ENCODE results near the gene FOXRED2.
A peak's percentile ranks its signal among the peaks of the same experiment; 100 is the strongest.

Gene FOXRED2

DNA sequence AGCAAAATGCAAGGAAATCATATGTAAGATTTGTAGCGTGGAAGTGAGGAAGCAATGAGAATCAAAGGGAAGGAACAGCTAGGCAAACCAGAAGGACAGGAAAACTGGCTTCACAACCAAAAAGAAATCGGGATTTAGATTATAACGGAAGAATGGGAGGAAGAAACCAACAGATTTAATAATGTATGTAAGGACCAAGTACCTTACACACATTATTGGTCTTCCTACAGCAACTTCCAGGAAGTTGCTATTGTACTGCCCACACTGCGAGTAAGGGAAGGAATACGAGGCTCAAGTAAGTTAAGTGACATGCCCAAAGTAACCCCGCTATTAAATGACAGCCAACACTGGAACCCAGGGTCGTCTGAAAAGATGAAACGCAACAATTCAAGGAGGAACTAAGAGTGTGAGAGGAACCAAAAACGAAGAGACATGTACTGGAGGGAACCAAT, 25.9 kb downstream of the FOXRED2 start:
- no peak for DNase-seq (ENCODE audit: low read depth, low spot score)
- POLR2A ChIA-PET, result interaction anchor here (1.5 to 1.6 kb wide), 2 partner anchors 156 to 160 kb away, joined by 4 to 6 read pairs; no protein-coding TSS in a partner anchor
- CTCF ChIA-PET, result interaction anchor here (0.8 to 3.2 kb wide), 3 partner anchors 10 to 30 kb away, joined by 3 to 26 read pairs (median 6); no protein-coding TSS in a partner anchor
- no peak for TF ChIP-seq CTCF (IDR thresholded peaks at IDR 0.05; ENCODE audit: insufficient read depth, low read length, missing control alignments)
- H3K4me3 ChIP-seq (ENCODE audit: low read depth, low read length), result peak overlapping the region; percentile 82

GRCh38 chr22:36478966-36479365, 27.9 kb downstream of the FOXRED2 start:
- POLR2A ChIA-PET, result no interaction called here
- DNase-seq (ENCODE audit: low read depth, low spot score), result no peak
- no peak for TF ChIP-seq CTCF (IDR thresholded peaks at IDR 0.05; ENCODE audit: insufficient read depth, low read length, missing control alignments)
- CTCF ChIA-PET, result interaction anchor here (3.2 kb wide), 1 partner anchor 8 kb away, joined by 26 read pairs; no protein-coding TSS in a partner anchor
- H3K4me3 ChIP-seq (ENCODE audit: low read depth, low read length), result no peak overlapping the region

- ChIA-PET CTCF (interaction anchor here (1.5 to 3.1 kb wide), 2 partner anchors 12 to 150 kb away, joined by 4 to 14 read pairs; no protein-coding TSS in a partner anchor), POLR2A (no interaction called here)
- no peak for DNase-seq (ENCODE audit: low read depth, low spot score)
- no peak overlapping the region for H3K4me3 ChIP-seq (ENCODE audit: low read depth, low read length)
- TF ChIP-seq CTCF (IDR thresholded peaks at IDR 0.05; ENCODE audit: insufficient read depth, low read length, missing control alignments), result no peak
Observed at GRCh38 chr22:36475341-36475740, 31.5 kb downstream of the FOXRED2 start.

GRCh38 chr22:36472689-36473088, 34.2 kb downstream of the FOXRED2 start:
- no peak overlapping the region for H3K4me3 ChIP-seq (ENCODE audit: low read depth, low read length)
- ChIA-PET CTCF (interaction anchor here (1.6 to 8.8 kb wide), 2 partner anchors 171 to 186 kb away, joined by 5 to 123 read pairs; no protein-coding TSS in a partner anchor), POLR2A (no interaction called here)
- DNase-seq (ENCODE audit: low read depth, low spot score), result no peak
- no peak for TF ChIP-seq CTCF (IDR thresholded peaks at IDR 0.05; ENCODE audit: insufficient read depth, low read length, missing control alignments)

GRCh38 chr22:36471341-36471821, 35.5 kb downstream of the FOXRED2 start:
- no peak for TF ChIP-seq CTCF (IDR thresholded peaks at IDR 0.05; ENCODE audit: insufficient read depth, low read length, missing control alignments)
- CTCF ChIA-PET, result interaction anchor here (0.6 to 8.8 kb wide), 45 partner anchors 8 to 327 kb away, joined by 3 to 123 read pairs (median 7); partner anchors contain the start of genes APOL2, IFT27, MYH9 and TXN2
- DNase-seq (ENCODE audit: low read depth, low spot score), result no peak
- POLR2A ChIA-PET, result interaction anchor here (0.6 to 11.0 kb wide), 7 partner anchors 9 to 143 kb away, joined by 3 to 172 read pairs (median 3); partner anchors contain the start of gene MYH9
- no peak overlapping the region for H3K4me3 ChIP-seq (ENCODE audit: low read depth, low read length)

DNA sequence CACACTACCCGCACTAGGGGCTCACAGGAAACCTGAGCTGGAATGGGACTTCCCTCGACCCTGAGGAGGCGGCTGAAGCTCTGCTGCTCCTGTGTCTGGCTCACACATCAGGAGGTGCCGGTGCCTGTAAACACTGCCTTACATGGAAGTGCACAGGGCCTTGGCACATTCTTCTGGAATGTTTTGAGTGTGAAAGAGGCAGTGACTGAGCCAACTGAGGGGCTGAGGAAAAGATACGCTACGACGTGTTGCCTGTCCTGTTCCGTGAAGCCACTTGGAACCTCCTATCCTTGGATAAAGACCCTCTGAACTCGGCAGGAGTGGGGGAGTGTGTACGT, 35.9 kb downstream of the FOXRED2 start:
- no peak for TF ChIP-seq CTCF (IDR thresholded peaks at IDR 0.05; ENCODE audit: insufficient read depth, low read length, missing control alignments)
- no peak overlapping the region for H3K4me3 ChIP-seq (ENCODE audit: low read depth, low read length)
- CTCF ChIA-PET, result interaction anchor here (0.6 to 8.8 kb wide), 50 partner anchors 9 to 326 kb away, joined by 3 to 123 read pairs (median 6); partner anchors contain the start of genes APOL2, IFT27, MYH9 and TXN2
- no peak for DNase-seq (ENCODE audit: low read depth, low spot score)
- POLR2A ChIA-PET, result interaction anchor here (0.7 to 11.0 kb wide), 6 partner anchors 9 to 142 kb away, joined by 3 to 172 read pairs (median 6); partner anchors contain the start of gene MYH9
